Immature natural killer cell (primary cell): ENCODE measurements around the gene PACS1. TPM values are rescaled to one million over a fixed set of nuclear protein-coding genes. Genes with fewer than 3 reads are reported as not detected.

Source experiments
- DNase-seq, 3 donors: peaks; one replicate each; pipeline ENCODE4 v3.0.0; 2022; ENCODE audit warnings: mixed read lengths in 1 of 3
- H3K27ac Mint-ChIP-seq, 6 donors: one replicate each; pipeline ENCODE4 v1.8.0; 2020; ENCODE audit warnings: mixed read lengths in 6 of 6, mild to moderate bottlenecking in 5 of 6, inconsistent platforms in 4 of 6, moderate library complexity in 3 of 6
- H3K27me3 Mint-ChIP-seq, 3 donors: one replicate each; pipeline ENCODE4 v1.8.0; 2020 to 2021; ENCODE audit warnings: low read depth in 3 of 3, mild to moderate bottlenecking in 3 of 3, mixed read lengths in 3 of 3, moderate library complexity in 3 of 3, inconsistent platforms in 1 of 3
- H3K36me3 Mint-ChIP-seq, 3 donors: one replicate each; pipeline ENCODE4 v1.8.0; 2020; ENCODE audit warnings: mixed read lengths in 3 of 3, inconsistent platforms in 2 of 3, mild to moderate bottlenecking in 2 of 3
- H3K4me1 Mint-ChIP-seq, 2 donors: one replicate each; pipeline ENCODE4 v1.8.0; 2020; ENCODE audit warnings: inconsistent platforms in 2 of 2, mild to moderate bottlenecking in 2 of 2, mixed read lengths in 2 of 2, moderate library complexity in 1 of 2
- H3K4me3 Mint-ChIP-seq, 5 donors: one replicate each; pipeline ENCODE4 v1.8.0; 2020; ENCODE audit warnings: mild to moderate bottlenecking in 5 of 5, mixed read lengths in 5 of 5, inconsistent platforms in 3 of 5, moderate library complexity in 3 of 5
- H3K9me3 Mint-ChIP-seq, 6 donors: one replicate each; pipeline ENCODE4 v1.8.0; 2020; ENCODE audit warnings: mild to moderate bottlenecking in 6 of 6, mixed read lengths in 6 of 6, inconsistent platforms in 4 of 6, moderate library complexity in 3 of 6
- polyA plus RNA-seq, 3 donors: library from polyadenylated mRNA; unstranded; fragments of 300-500 nt; fragmentation: Illumina TruSeq; gene quantifications; one replicate each; pipeline ENCODE4 v1.2.3, GENCODE V29; 2021

Gene PACS1
- polyA plus RNA-seq, 3 donors from 2014 or later: 10.0 to 72.3 (median 23.9) TPM

DNA sequence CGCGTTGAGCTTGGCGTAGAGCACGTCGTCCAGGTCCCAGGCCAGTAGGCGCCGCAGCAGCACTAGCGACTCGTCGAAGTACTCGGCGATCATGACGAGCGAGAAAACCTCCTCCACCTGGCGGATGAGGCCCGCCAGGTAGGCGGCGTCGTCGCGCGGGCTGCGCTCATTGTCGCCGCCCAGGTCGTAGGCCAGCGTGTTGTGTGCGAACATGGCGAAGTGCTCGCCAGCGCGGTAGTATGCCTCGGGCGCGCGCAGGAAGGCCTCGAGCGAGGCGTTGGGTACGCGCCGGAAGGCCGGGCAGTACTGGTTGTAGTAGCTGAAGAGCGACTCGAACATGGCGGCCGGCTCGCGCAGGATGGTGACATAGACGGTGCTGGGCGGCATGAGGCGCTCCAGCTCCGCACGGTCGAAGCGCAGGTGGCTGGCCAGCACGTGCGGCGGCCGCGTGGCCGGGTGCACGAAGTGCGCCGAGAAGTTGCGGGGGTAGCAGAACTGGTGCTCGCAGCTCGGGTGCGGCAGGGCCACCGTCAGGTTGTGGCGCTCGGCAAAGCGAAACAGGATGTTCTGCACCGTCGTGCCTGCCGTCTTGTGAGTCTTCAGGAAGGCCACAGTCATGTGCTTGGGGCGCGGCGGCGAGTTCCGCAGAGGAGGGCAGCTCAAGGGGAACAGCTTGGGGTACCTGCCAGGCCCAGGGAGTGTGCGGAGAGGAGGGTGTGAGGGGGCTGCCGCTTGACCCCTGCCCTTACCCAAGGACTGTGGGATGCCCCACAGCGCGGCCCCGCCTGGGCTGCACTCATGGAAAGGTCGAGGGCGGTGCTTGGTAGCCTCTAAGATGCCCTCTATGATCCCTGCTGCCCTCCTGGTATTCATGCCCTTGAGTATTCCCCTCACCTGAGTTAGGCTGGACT, 26.8 kb upstream of the PACS1 start:
- peaks cover 0 to 9% (median 4%) of the 10 kb centered on the region in 3 donors for H3K27me3 Mint-ChIP-seq
- no peaks in the 10 kb centered on the region for H3K9me3 Mint-ChIP-seq
- H3K27ac Mint-ChIP-seq: no peak overlapping the region
- no peak overlapping the region for H3K4me3 Mint-ChIP-seq
- no peak for DNase-seq
- no peaks in the 10 kb centered on the region for H3K36me3 Mint-ChIP-seq
- H3K4me1 Mint-ChIP-seq: peaks cover 12 to 18% of the 10 kb centered on the region in 2 donors

DNA sequence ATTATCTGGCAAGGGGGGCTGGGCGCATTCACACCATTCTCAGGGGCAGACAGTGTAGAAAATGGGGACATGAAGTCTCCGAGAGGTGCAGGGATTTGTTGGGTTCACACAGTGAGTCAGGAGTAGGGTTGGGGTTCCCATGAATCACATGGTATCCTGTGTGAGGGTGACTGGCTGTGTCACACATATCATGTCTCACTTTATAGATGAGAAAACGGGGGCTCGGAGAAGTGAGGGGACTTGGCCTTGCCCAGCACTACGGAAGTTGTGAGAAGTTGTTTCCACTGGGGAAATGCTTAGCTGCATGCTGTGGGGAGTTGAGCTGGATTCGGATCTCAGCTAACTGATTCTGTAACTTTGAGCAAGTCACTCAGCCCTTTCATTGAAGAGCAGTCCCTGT, 25.3 kb upstream of the PACS1 start:
- peak overlapping the region; percentile 46 to 89 (median 81) for H3K27ac Mint-ChIP-seq
- DNase-seq: no peak
- no peaks in the 10 kb centered on the region for H3K9me3 Mint-ChIP-seq
- peaks cover 0 to 11% (median 9%) of the 10 kb centered on the region in 3 donors for H3K27me3 Mint-ChIP-seq
- H3K4me1 Mint-ChIP-seq: peaks cover 14 to 18% of the 10 kb centered on the region in 2 donors
- peak overlapping the region; percentile 22 to 74 (median 50) for H3K4me3 Mint-ChIP-seq
- no peaks in the 10 kb centered on the region for H3K36me3 Mint-ChIP-seq

DNA sequence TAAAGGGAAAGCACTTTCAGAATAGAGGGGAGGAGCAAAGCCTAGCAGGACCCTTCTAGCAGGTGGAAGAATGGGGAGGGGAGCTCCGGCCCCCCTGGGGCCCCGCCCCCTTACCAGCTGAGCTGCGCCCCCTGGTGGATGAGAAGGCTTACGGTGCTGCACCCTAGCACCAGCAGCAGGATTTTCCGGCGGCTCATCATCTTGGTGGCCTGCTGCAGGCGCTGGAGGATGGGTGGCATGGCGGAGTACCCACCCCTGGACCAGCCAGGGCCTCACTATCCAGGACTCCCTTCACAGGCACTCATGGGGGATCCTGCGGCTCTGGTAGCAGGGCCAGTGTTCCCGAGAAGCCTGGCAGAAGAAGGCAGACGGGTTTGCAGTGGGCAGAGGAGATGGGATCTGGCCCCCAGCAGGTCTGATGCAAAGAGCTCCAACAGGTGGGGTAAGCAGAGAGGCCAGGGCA, 24.9 kb upstream of the PACS1 start:
- peak; percentile 81 to 84 (median 81) for DNase-seq
- Mint-ChIP-seq H3K27me3 (peaks cover 0 to 11% (median 10%) of the 10 kb centered on the region in 3 donors), H3K36me3 (no peaks in the 10 kb centered on the region), H3K4me3 (peak overlapping the region; percentile 22 to 74 (median 50)), H3K4me1 (peaks cover 14 to 18% of the 10 kb centered on the region in 2 donors), H3K27ac (peak overlapping the region; percentile 46 to 89 (median 81)), H3K9me3 (no peaks in the 10 kb centered on the region)

DNA sequence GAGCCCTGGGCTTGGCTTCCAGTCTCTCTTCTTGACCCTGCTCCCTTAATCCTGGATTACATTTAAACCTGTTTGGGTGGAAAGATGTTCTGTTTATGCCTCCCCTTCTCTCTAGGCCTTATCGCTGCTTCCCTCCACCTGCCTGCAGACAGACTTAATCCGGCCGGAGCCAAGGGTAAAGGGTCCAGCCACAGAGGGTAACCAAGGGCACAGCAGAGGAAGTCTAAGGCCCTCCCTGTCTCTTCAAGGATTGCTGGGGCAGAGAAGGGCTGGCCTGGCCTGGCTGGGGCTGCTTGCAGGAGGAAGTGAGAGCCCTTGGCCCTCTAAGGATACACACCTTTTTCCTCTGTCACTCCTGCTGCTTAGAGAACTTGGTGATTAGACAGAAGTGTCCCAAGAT, 23.2 kb upstream of the PACS1 start:
- H3K4me3 Mint-ChIP-seq: no peak overlapping the region
- peaks cover 21 to 27% of the 10 kb centered on the region in 2 donors for H3K4me1 Mint-ChIP-seq
- H3K9me3 Mint-ChIP-seq: no peaks in the 10 kb centered on the region
- DNase-seq: no peak
- no peak overlapping the region for H3K27ac Mint-ChIP-seq
- no peaks in the 10 kb centered on the region for H3K36me3 Mint-ChIP-seq
- peaks cover 0 to 11% (median 10%) of the 10 kb centered on the region in 3 donors for H3K27me3 Mint-ChIP-seq

DNA sequence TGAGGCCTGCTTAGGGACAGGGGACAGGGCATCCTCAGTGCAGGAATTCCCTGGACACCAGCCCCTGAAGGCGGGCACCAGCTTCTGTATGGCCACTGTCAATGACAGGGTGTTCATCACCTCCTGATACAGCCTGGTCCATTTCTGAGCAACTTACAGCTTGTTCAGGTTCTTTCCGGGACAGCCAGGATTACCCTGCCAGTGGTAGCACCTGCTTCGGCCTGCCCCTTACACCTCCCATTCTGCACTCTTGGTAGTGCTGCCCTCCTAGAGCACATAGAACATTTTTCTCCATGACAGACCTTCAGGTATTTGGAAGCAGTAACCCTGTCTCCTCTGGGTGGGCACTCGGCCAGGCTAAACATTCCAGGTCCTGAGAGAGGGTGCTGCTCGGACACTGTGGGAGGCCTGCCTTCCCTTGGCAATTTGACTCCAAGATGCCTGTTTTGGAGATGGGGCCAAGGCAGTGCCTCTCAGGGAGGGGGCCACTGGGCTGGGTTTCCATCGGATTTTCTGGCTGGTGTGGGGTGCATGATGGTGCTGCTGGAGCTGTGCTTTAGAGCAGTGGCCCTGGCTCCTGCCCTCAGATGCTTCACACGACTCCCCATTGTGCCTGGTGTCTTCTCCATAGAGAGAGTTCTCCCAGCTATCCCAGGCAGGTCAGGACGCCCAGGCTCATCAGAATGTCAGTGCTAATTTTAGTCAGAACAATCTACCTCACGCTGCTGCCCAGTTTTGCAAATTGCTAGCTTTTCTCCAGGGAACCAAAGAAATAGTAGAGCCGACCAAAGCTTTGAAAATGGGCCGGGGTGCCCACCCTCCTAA, 22.3 kb upstream of the PACS1 start:
- Mint-ChIP-seq H3K27ac (no peak overlapping the region), H3K27me3 (peaks cover 0 to 14% (median 14%) of the 10 kb centered on the region in 3 donors), H3K9me3 (no peaks in the 10 kb centered on the region), H3K36me3 (peaks cover 0 to 5% (median 3%) of the 10 kb centered on the region in 3 donors), H3K4me1 (peaks cover 27 to 35% of the 10 kb centered on the region in 2 donors), H3K4me3 (no peak overlapping the region)
- no peak for DNase-seq

DNA sequence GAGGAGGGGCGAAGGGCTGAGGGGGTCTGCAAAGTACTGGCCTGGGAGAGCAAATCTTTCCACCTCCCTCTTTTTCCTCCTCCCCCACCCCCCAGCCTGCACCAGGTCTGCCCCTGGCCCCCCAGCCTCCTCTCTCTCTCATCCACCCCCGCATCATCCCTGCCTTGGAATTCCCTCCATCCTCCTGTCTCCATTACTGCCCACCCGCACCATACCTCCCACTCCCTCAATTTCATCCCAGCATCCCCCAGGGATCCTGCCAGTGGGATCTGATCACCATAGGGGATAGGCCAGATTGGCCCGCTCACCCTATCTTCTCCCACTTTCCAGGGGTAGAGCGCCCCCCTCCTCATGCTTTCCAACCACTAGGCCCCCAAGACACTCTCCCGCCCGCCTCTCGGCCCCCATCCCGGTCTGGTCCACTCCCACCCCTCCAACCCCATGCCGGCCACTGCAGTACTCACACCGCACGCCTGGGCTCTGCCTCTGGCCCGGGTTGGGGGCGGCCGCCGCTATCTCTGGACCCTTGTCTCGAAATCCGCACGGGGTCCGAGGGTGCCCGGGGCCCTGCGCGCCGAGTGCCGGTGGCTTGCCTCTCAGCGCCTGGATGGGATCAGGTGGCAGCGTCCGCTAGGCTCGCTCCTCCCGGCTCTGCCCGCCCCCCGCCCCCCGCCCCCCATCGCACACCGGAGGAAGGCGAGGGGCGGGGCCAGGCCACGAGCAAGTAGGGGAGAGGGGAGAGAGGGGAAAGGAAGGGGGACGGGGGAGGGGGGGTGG, 21.3 kb upstream of the PACS1 start, which contains the start of gene GAL3ST3:
TSS of gene GAL3ST3 (minus strand) at position 615 of the 777 bp plus-strand sequence. CDS start 3,746 bp downstream, outside the sequence.
- Mint-ChIP-seq H3K4me3 (no peak within 1 kb of the TSS), H3K9me3 (no peaks in the 10 kb centered on the region), H3K27me3 (peaks cover 0 to 15% (median 14%) of the 10 kb centered on the region in 3 donors), H3K4me1 (peaks cover 36 to 43% of the 10 kb centered on the region in 2 donors), H3K36me3 (peaks cover 0 to 9% (median 3%) of the 10 kb centered on the region in 3 donors), H3K27ac (no peak within 1 kb of the TSS)
- no peak for DNase-seq

DNA sequence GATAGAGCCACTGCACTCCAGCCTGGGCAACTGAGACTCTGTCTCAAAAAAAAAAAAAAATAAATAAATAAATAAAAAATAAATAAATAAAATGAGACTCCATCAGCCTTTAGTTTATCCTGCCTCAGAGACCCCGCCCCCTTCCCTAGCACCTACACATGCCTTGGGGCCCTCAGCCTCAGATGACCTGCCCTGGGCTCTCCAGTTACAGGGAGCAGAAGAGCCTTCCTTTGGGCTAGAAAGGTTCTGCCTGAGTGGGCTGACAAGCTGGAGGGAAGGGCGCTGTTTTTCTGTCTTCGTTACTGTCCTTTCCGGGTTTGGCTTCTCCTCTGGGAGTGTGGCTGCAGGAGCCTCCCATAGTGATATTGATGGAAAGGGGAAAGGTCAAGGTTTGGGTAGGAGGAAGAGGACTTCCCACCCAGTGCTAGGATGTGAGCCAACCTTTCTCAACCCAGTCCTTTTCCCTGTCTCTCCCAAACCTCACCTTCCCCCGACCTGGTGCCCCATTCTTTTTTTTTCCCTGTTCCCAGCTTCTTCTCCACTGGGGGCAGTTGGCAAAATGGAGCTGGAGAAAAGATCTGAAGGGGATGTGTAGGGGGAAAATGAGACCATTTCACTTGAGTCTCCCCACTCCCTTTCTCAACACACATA, 19.4 kb upstream of the PACS1 start:
- no peak for DNase-seq
- peak overlapping the region; percentile 88 to 100 (median 99) for H3K4me3 Mint-ChIP-seq
- H3K27me3 Mint-ChIP-seq: peaks cover 0 to 14% (median 13%) of the 10 kb centered on the region in 3 donors
- peak overlapping the region in 4 of 6 donors; percentile 72 to 97 (median 96) for H3K27ac Mint-ChIP-seq
- peaks cover 29 to 40% of the 10 kb centered on the region in 2 donors for H3K4me1 Mint-ChIP-seq
- no peaks in the 10 kb centered on the region for H3K9me3 Mint-ChIP-seq
- peaks cover 8 to 20% (median 12%) of the 10 kb centered on the region in 3 donors for H3K36me3 Mint-ChIP-seq

DNA sequence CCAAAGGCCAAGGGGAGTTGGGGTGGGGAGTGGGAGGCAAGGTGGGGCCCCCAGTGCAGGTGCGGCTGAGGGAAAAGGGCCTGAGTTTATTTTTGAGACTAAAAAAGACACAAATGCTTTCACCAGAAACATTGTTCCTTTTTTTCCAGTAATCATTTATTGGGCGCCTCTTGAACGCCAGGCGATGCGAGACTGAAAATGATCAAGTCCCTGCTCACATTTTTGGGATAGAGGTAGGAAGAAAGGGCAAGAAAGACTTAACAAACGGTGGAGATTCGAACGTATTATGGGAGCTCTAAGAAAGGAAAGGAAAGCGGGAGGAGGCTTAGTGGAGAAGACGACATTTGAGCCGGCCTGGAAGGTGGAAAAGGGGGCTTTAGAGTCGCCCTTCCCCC, 18.7 kb upstream of the PACS1 start:
- peak overlapping the region; percentile 88 to 100 (median 99) for H3K4me3 Mint-ChIP-seq
- peaks cover 8 to 24% (median 12%) of the 10 kb centered on the region in 3 donors for H3K36me3 Mint-ChIP-seq
- peak overlapping the region; percentile 90 to 97 (median 96) for H3K27ac Mint-ChIP-seq
- DNase-seq: no peak
- peaks cover 29 to 37% of the 10 kb centered on the region in 2 donors for H3K4me1 Mint-ChIP-seq
- no peaks in the 10 kb centered on the region for H3K9me3 Mint-ChIP-seq
- peaks cover 0 to 13% (median 12%) of the 10 kb centered on the region in 3 donors for H3K27me3 Mint-ChIP-seq

DNA sequence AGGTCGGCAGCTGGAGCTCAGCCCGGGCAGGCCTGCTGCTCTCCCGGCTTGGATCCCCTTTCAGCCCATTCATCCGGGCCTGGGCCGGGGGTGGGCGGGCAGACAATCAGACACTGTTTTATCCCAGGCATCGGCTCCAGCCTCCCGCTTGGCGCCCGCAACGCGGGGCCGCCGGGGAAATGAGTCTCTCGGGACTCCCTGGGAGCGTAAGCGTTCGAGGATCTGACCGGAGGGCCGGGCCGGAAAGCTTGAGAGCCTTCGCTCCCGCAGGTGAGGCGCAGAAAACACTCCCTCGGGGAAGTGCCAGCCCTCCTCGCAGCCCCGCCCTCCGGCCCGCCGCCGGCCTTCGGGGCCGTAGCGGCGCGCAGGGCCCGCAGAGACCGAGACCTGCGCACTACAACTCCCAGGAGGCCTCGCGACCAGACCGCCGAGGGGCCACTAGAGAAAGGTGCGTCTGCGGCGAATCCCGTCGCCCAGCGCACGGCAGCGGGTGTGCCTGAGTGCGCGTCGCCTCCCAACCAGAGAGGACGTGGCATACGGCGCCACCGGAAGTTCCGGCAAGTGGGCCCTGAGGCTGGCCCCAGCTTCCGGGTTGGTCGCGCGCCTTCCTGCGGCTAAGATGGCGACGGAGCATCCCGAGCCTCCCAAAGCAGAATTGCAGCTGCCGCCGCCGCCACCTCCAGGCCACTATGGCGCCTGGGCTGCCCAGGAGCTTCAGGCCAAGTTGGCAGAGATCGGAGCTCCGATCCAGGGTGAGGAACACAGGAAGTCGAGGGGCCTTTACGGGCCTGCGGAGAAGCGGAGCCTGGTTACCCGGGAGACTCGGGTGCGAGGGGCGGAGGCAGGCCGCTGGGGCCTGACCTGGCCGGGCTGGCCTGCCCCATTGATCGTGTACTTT, 18.1 kb upstream of the PACS1 start, which contains the start of gene SF3B2:
TSS of gene SF3B2 (plus strand) at position 599 of the 898 bp plus-strand sequence. CDS start at position 620, 21 bp downstream.
- Mint-ChIP-seq H3K27me3 (peaks cover 0 to 13% (median 12%) of the 10 kb centered on the region in 3 donors), H3K4me3 (peak within 1 kb of the TSS; percentile 99 to 100 (median 99)), H3K27ac (peak within 1 kb of the TSS; percentile 94 to 99 (median 98)), H3K9me3 (no peaks in the 10 kb centered on the region), H3K4me1 (peaks cover 29 to 37% of the 10 kb centered on the region in 2 donors), H3K36me3 (peaks cover 8 to 26% (median 12%) of the 10 kb centered on the region in 3 donors)
- peak; percentile 95 to 96 (median 96) for DNase-seq

DNA sequence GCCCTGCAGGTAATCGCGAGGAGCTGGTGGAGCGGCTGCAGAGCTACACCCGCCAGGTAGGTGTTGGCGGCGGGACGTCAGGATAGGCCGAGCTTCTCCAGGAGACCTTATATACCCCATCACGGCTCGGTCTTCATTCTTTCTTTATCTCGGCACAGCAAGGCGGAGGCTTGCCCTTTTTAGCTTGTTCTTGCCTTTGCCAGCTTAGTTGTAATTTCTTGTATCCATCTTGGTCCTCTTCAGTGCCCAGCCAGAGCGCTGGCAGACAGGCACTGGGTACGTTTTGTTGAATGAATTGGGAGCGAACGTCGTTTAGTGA, 17.4 kb upstream of the PACS1 start:
- Mint-ChIP-seq H3K27me3 (peaks cover 0 to 13% (median 12%) of the 10 kb centered on the region in 3 donors), H3K4me3 (peak overlapping the region; percentile 99 to 100 (median 99))
- DNase-seq: no peak

DNA sequence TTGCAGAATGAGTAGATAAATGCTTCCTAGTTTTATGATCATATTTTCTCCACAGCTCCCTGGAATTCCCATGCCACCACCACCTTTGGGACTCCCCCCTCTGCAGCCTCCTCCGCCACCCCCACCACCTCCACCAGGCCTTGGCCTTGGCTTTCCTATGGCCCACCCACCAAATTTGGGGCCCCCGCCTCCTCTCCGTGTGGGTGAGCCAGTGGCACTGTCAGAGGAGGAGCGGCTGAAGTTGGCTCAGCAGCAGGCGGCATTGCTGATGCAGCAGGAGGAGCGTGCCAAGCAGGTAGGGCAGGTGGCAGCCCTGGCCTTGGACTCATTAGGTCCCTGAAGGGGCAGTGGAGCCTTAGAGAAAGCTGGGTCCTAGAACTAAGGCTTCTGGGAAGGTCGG, 15.1 kb upstream of the PACS1 start:
- peaks cover 17 to 46% (median 19%) of the 10 kb centered on the region in 3 donors for H3K36me3 Mint-ChIP-seq
- H3K27ac Mint-ChIP-seq: peak overlapping the region in 1 of 6 donors; percentile 13
- no peak overlapping the region for H3K4me3 Mint-ChIP-seq

More for the DNA sequence above, 17.4 kb upstream of the PACS1 start:
- H3K36me3 Mint-ChIP-seq: peaks cover 12 to 31% (median 13%) of the 10 kb centered on the region in 3 donors
- peak overlapping the region; percentile 94 to 99 (median 98) for H3K27ac Mint-ChIP-seq
- H3K4me1 Mint-ChIP-seq: peaks cover 29 to 37% of the 10 kb centered on the region in 2 donors
- no peaks in the 10 kb centered on the region for H3K9me3 Mint-ChIP-seq

More for the DNA sequence above, 15.1 kb upstream of the PACS1 start:
- no peak for DNase-seq
- Mint-ChIP-seq H3K9me3 (no peaks in the 10 kb centered on the region), H3K27me3 (peaks cover 0 to 9% (median 6%) of the 10 kb centered on the region in 3 donors), H3K4me1 (peaks cover 27 to 39% of the 10 kb centered on the region in 2 donors)
